Epithelial cell of proximal tubule (primary cell): ENCODE data around the gene CLEC1A. TPM values are rescaled to one million over a fixed set of nuclear protein-coding genes. Genes with fewer than 3 reads are reported as not detected.
"Not testable (repeated sequence)": the region's sequence is repeated elsewhere in the genome, so short reads cannot be mapped to it uniquely, and the experiment has no call there.

ENCODE experiments used
- DNase-seq: peaks from one replicate; pipeline ENCODE4 v3.0.0-alpha.2; 2011; ENCODE audit warnings: low read depth
- H3K4me3 ChIP-seq: 2 replicates; pipeline ENCODE4 v1.5.1; 2011; ENCODE audit warnings: low read depth, mild to moderate bottlenecking, low read length
- CTCF ChIP-seq: conservative IDR thresholded peaks from 2 replicates; pipeline ENCODE4 v1.5.1; 2012; ENCODE audit warnings: low read depth, mild to moderate bottlenecking, low read length
- total RNA-seq: library from RNA; depleted of rRNA; stranded (reverse); fragments of >200 nt; gene quantifications from 2 replicates; pipeline ENCODE4 v1.2.3, GENCODE V29; 2015

The CLEC1A gene
- total RNA-seq, 1 donor from 2014 or later: not detected

- H3K4me3 ChIP-seq: no peak overlapping the region
- no peak for DNase-seq
- peak; percentile 51 for TF ChIP-seq CTCF
Observed at GRCh38 chr12:10033783-10034545, 64.8 kb downstream of the CLEC1A start.

DNA sequence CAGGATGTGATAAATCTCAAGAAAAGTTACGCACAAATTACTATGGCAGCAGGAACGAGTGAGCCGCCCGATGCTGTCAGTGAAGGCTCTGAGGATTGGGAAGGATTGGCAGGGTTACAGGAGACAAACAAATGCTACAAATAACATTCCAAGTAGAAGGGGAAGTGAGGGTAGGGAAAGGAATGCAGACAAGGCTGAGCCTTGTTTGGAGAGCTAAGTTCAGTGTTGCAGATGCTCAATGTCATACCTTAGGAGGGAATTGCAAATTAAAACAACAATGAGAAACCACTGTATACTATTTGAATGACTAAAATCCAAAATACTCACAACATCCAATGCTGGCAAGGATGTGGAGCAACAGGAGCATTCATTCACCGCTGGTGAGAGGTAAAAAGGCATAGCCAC lies 67.0 kb downstream of the CLEC1A start:
- no peak for TF ChIP-seq CTCF
- H3K4me3 ChIP-seq: no peak overlapping the region
- DNase-seq: no peak

- DNase-seq: no peak
- no peak for TF ChIP-seq CTCF
- H3K4me3 ChIP-seq: no peak overlapping the region
Observed at GRCh38 chr12:10031321-10031720, 67.5 kb downstream of the CLEC1A start.

DNA sequence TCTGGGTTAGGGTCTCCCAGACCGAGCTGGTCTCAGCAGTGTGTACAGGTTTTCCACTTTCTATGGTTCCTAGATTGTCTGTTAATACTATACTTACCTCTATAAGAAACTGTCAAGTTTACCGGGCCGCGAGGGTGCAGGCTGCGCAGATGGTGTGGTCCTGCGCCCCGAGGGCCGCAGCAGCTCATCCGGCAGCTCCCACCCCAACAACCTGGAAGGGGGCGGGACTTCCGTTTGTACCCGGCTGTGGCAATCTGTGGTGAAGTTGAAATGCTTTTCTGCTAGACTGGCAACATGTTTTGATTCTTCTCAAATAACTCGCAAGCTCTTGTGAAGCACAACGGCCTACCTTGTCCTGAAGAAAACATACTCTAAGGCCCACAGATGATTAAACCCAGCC lies 68.3 kb downstream of the CLEC1A start, which contains the start of gene CLEC9A:
CLEC9A (plus strand) TSS at position 237 of the 400 bp plus-strand sequence. CDS start 22,006 bp downstream, outside the sequence.
- H3K4me3 ChIP-seq: no peak within 1 kb of the TSS
- no peak for DNase-seq
- TF ChIP-seq CTCF: no peak

- H3K4me3 ChIP-seq: no peak overlapping the region
- no peak for DNase-seq
- TF ChIP-seq CTCF: no peak
Observed at GRCh38 chr12:10027721-10028120, 71.1 kb downstream of the CLEC1A start.

DNA sequence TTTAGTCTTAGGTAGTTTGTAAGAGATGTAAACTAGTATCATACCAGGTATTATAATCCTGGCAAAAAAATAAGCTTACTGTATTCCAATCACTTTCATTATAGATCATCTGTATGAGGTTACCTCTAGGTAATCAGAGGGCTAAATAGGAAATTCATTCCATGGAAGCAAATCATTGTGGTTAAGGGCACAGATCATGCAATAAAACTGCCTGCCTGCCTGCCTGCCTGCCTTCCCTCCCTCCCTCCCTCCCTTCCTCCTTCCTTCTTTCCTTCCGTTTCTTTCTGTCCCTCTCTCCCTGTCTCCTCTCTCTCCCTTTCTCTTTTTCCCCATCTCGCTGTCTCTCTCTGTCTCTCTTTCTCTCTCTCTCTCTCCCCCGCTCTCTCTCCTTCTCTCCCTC lies 71.5 kb downstream of the CLEC1A start:
- DNase-seq: no peak
- no peak for TF ChIP-seq CTCF
- no peak overlapping the region for H3K4me3 ChIP-seq

DNA sequence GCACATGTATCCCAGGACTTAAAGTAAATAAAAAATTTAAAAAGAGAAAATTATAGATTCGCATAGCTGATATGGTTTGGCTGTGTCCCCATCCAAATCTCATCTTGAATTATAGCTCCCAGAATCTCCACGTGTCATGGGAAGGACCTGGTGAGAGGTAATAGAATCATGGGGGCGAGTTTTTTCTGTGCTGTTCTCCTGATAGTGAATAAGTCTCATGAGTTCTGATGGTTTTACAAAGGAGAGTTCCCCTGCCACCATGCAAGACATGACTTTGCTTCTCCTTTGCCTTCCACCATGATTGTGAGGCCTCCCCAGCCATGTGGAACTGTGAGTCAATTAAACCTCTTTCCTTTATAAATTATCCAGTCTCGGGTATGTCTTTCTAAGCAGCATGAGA lies 72.1 kb downstream of the CLEC1A start:
- H3K4me3 ChIP-seq, DNase-seq: not testable (repeated sequence)
